HTR-8/SVneo (cell line): ENCODE data around the gene C10orf53.

Source experiments
- DNase-seq: peaks from one replicate; pipeline ENCODE4 v3.0.0; 2011; ENCODE audit warnings: low spot score, mixed read lengths; ENCODE audit not compliant: insufficient read length
- FAIRE-seq: peaks from 2 replicates; lab custom pipeline; 2011; peaks lifted over from hg19 to GRCh38; lab: Jason Lieb, UNC

The C10orf53 gene

GRCh38 chr10:49651917-49652316 lies 27.5 kb upstream of the C10orf53 start:
- DNase-seq (no peak), FAIRE-seq (no peak)

- DNase-seq (no peak), FAIRE-seq (no peak)
Observed at GRCh38 chr10:49652421-49653272, 26.8 kb upstream of the C10orf53 start.

GRCh38 chr10:49653273-49653929 lies 26.1 kb upstream of the C10orf53 start:
- no peak for DNase-seq
- FAIRE-seq, result no peak

- DNase-seq (no peak), FAIRE-seq (no peak)
Observed at GRCh38 chr10:49654036-49654693, 25.3 kb upstream of the C10orf53 start.

GRCh38 chr10:49655099-49655498 lies 24.4 kb upstream of the C10orf53 start:
- no peak for DNase-seq
- FAIRE-seq, result no peak

GRCh38 chr10:49656845-49657493 lies 22.5 kb upstream of the C10orf53 start:
- FAIRE-seq (no peak), DNase-seq (no peak)

- FAIRE-seq, result no peak
- no peak for DNase-seq
Observed at GRCh38 chr10:49657606-49658005, 21.8 kb upstream of the C10orf53 start.

- no peak for FAIRE-seq
- no peak for DNase-seq
Observed at GRCh38 chr10:49661140-49661856, 18.2 kb upstream of the C10orf53 start.

GRCh38 chr10:49662169-49662830 lies 17.2 kb upstream of the C10orf53 start:
- FAIRE-seq, result no peak

GRCh38 chr10:49663596-49663995 lies 15.9 kb upstream of the C10orf53 start:
- no peak for DNase-seq
- no peak for FAIRE-seq

More at GRCh38 chr10:49662169-49662830, 17.2 kb upstream of the C10orf53 start:
- no peak for DNase-seq

- FAIRE-seq (no peak), DNase-seq (no peak)
Observed at GRCh38 chr10:49664006-49664841, 15.2 kb upstream of the C10orf53 start.

GRCh38 chr10:49664842-49665355 lies 14.6 kb upstream of the C10orf53 start:
- no peak for FAIRE-seq
- DNase-seq, result no peak

GRCh38 chr10:49666054-49666615 lies 13.3 kb upstream of the C10orf53 start:
- DNase-seq (no peak), FAIRE-seq (no peak)

- FAIRE-seq (no peak), DNase-seq (no peak)
Observed at GRCh38 chr10:49666685-49667084, 12.8 kb upstream of the C10orf53 start.

- FAIRE-seq (no peak), DNase-seq (no peak)
Observed at GRCh38 chr10:49667991-49668390, 11.5 kb upstream of the C10orf53 start.

GRCh38 chr10:49668684-49669083 lies 10.8 kb upstream of the C10orf53 start:
- FAIRE-seq (no peak), DNase-seq (no peak)

- FAIRE-seq, result no peak
- no peak for DNase-seq
Observed at GRCh38 chr10:49678827-49679479, 498 bp upstream of the C10orf53 start.
